GM18519 (cell line): ENCODE data around the gene LYSET.
"Not testable (repeated sequence)": the region's sequence is repeated elsewhere in the genome, so short reads cannot be mapped to it uniquely, and the experiment has no call there.

Source experiments
- ATAC-seq: cut with Tn5 transposase; IDR thresholded peaks from one replicate; pipeline ENCODE4 v1.9.1; 2021; ENCODE audit warnings: mild to moderate bottlenecking, moderate library complexity; ENCODE audit not compliant: unreplicated experiment, low FRiP score

LYSET gene

GRCh38 chr14:93214598-93214997 lies 29.5 kb downstream of the LYSET start:
- no peak for ATAC-seq

GRCh38 chr14:93219103-93219726 lies 34.1 kb downstream of the LYSET start:
- no peak for ATAC-seq

- no peak for ATAC-seq
Measured at GRCh38 chr14:93220509-93220908, 35.4 kb downstream of the LYSET start.

- no peak for ATAC-seq
Measured at GRCh38 chr14:93223565-93223964, 38.4 kb downstream of the LYSET start.

- ATAC-seq = no peak
Measured at GRCh38 chr14:93228550-93228949, 43.4 kb downstream of the LYSET start.

- no peak for ATAC-seq
Measured at GRCh38 chr14:93230539-93230938, 45.4 kb downstream of the LYSET start.

- ATAC-seq = no peak
Measured at GRCh38 chr14:93231129-93231979, 46.2 kb downstream of the LYSET start.

GRCh38 chr14:93232159-93232558 lies 47.0 kb downstream of the LYSET start:
- no peak for ATAC-seq

- not testable (repeated sequence) for ATAC-seq
Measured at GRCh38 chr14:93233078-93233477, 48.0 kb downstream of the LYSET start.

- ATAC-seq = no peak
Measured at GRCh38 chr14:93234798-93235197, 49.7 kb downstream of the LYSET start.
